Chondrocyte (in vitro differentiated cells): ENCODE data around the gene SYT17. TPM values are rescaled to one million over a fixed set of nuclear protein-coding genes. Genes with fewer than 3 reads are reported as not detected.

ENCODE experiments used
- DNase-seq: peaks from one replicate; pipeline ENCODE4 v3.0.0; 2021; ENCODE audit warnings: mixed read lengths, low spot score
- H3K27ac Mint-ChIP-seq: one replicate; pipeline ENCODE4 v1.8.0; 2021; ENCODE audit warnings: mild to moderate bottlenecking, moderate library complexity, mixed read lengths; ENCODE audit not compliant: unreplicated experiment
- H3K27me3 Mint-ChIP-seq: 2 replicates; pipeline ENCODE4 v1.8.0; 2021; ENCODE audit warnings: low read depth, mixed read lengths
- H3K36me3 Mint-ChIP-seq: 2 replicates; pipeline ENCODE4 v1.8.0; 2021; ENCODE audit warnings: low read depth, mixed read lengths
- H3K4me1 Mint-ChIP-seq: 2 replicates; pipeline ENCODE4 v1.8.0; 2021; ENCODE audit warnings: low read depth, mild to moderate bottlenecking, mixed read lengths
- H3K4me3 Mint-ChIP-seq: one replicate; pipeline ENCODE4 v1.8.0; 2021; ENCODE audit warnings: mild to moderate bottlenecking, moderate library complexity, mixed read lengths; ENCODE audit not compliant: unreplicated experiment
- H3K9me3 Mint-ChIP-seq: 2 replicates; pipeline ENCODE4 v1.8.0; 2021; ENCODE audit warnings: low read depth, mixed read lengths
- total RNA-seq: library from RNA; stranded (reverse); gene quantifications from 3 replicates; pipeline ENCODE4 v1.2.1, GENCODE V29; 2021
- TF ChIP-seq, protein P1 (sequence below): fragments of 200-600 bp; sonication (generic); IDR thresholded peaks from 2 replicates; pipeline ENCODE4 v1.5.0; 2021; ENCODE audit warnings: antibody characterized with exemption, mild to moderate bottlenecking, moderate library complexity

SYT17 gene
- total RNA-seq, 1 donor from 2014 or later = 0.97 TPM

GRCh38 chr16:19140396-19140795, 27.6 kb upstream of the SYT17 start:
- H3K27me3 Mint-ChIP-seq = peaks cover 2% of the 10 kb centered on the region
- no peaks in the 10 kb centered on the region for H3K36me3 Mint-ChIP-seq
- H3K9me3 Mint-ChIP-seq = no peaks in the 10 kb centered on the region
- no peak overlapping the region for H3K27ac Mint-ChIP-seq
- TF ChIP-seq, protein P1, sequence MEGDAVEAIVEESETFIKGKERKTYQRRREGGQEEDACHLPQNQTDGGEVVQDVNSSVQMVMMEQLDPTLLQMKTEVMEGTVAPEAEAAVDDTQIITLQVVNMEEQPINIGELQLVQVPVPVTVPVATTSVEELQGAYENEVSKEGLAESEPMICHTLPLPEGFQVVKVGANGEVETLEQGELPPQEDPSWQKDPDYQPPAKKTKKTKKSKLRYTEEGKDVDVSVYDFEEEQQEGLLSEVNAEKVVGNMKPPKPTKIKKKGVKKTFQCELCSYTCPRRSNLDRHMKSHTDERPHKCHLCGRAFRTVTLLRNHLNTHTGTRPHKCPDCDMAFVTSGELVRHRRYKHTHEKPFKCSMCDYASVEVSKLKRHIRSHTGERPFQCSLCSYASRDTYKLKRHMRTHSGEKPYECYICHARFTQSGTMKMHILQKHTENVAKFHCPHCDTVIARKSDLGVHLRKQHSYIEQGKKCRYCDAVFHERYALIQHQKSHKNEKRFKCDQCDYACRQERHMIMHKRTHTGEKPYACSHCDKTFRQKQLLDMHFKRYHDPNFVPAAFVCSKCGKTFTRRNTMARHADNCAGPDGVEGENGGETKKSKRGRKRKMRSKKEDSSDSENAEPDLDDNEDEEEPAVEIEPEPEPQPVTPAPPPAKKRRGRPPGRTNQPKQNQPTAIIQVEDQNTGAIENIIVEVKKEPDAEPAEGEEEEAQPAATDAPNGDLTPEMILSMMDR = no peak
- peaks cover 41% of the 10 kb centered on the region for H3K4me1 Mint-ChIP-seq
- no peak overlapping the region for H3K4me3 Mint-ChIP-seq
- no peak for DNase-seq

- H3K27me3 Mint-ChIP-seq = peaks cover 3% of the 10 kb centered on the region
- peaks cover under 1% of the 10 kb centered on the region for H3K9me3 Mint-ChIP-seq
- no peak for DNase-seq
- H3K27ac Mint-ChIP-seq = no peak overlapping the region
- no peak overlapping the region for H3K4me3 Mint-ChIP-seq
- TF ChIP-seq, protein P1 = no peak
- H3K4me1 Mint-ChIP-seq = peaks cover 15% of the 10 kb centered on the region
- H3K36me3 Mint-ChIP-seq = peaks cover 1% of the 10 kb centered on the region
Measured at GRCh38 chr16:19142939-19143598, 25.0 kb upstream of the SYT17 start.

GRCh38 chr16:19143599-19143956, 24.5 kb upstream of the SYT17 start:
- H3K9me3 Mint-ChIP-seq = peaks cover 5% of the 10 kb centered on the region
- no peak for DNase-seq
- H3K4me3 Mint-ChIP-seq = no peak overlapping the region
- H3K27me3 Mint-ChIP-seq = peaks cover 3% of the 10 kb centered on the region
- H3K36me3 Mint-ChIP-seq = peaks cover 1% of the 10 kb centered on the region
- H3K4me1 Mint-ChIP-seq = peaks cover 10% of the 10 kb centered on the region
- H3K27ac Mint-ChIP-seq = no peak overlapping the region
- TF ChIP-seq, protein P1 = no peak

DNA sequence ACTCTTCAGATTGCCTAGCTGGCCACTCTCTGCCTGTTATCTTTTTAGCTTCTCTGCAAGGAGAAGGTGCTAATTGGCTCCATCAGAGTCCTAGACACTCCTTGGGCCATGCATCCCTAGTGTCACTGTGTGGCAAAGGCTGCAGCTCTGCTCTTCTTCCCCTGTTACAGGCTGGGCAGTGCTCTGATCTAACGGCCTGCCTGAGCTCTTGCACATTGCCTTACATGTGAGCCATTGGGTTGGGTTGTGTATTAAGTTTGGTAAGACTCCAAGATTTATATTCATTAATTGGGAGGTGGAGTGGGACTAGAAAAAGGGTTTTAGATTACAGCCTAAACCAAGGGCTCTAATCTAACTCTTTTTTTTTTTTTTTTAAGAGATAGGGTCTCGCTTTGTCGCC, 23.0 kb upstream of the SYT17 start:
- Mint-ChIP-seq H3K4me1 (no peaks in the 10 kb centered on the region), H3K9me3 (peaks cover 5% of the 10 kb centered on the region), H3K27me3 (peaks cover 9% of the 10 kb centered on the region), H3K36me3 (peaks cover 1% of the 10 kb centered on the region), H3K27ac (no peak overlapping the region), H3K4me3 (no peak overlapping the region)
- no peak for DNase-seq
- TF ChIP-seq, protein P1 = no peak

DNA sequence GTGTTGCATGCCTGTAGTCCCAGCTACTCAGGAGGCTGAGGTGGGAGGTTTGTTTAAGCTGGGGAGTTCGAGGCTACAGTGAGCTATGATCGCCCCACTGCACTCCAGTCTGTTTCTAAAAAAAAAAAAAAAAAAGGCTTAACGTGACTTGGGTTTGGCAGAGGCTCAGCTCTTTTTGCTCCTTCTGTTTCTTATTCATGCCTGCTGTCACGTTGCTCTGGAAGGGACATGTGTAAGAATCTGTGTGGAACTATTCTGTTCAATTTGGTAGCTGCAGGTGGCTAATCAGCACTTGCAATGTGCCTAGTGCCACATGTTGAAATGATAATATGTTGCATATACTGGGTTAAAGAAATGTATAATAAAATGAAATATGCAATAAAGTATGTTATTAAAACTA, 20.9 kb upstream of the SYT17 start:
- TF ChIP-seq, protein P1 = no peak
- Mint-ChIP-seq H3K9me3 (peaks cover 5% of the 10 kb centered on the region), H3K4me3 (no peak overlapping the region), H3K27ac (no peak overlapping the region), H3K27me3 (peaks cover 10% of the 10 kb centered on the region), H3K36me3 (peaks cover 1% of the 10 kb centered on the region), H3K4me1 (no peaks in the 10 kb centered on the region)
- no peak for DNase-seq
